ENCODE measurements around the gene GPHN. TPM values are rescaled to one million over a fixed set of nuclear protein-coding genes. Genes with fewer than 3 reads are reported as not detected.

Gene GPHN
- total and polyA plus RNA-seq, 10 of the 15 experiments (the other 5 are each of a cell fraction or from before 2014, with no cell fraction given) = 22.3 to 48.8 (median 33.1) TPM

- ATAC-seq = no peak
- in situ Hi-C loops (cut with MboI) (no loop called here), intact Hi-C loops (cut with micrococcal nuclease; ENCODE audit: unreplicated experiment) (no loop called here)
- DNase-seq (ENCODE audit: low read depth, low spot score) = no peak
- no peaks in the 10 kb centered on the region for H4K20me1 ChIP-seq (ENCODE audit: control insufficient read depth, insufficient read depth)
- no peak overlapping the region for H3K27ac ChIP-seq (ENCODE audit: control insufficient read depth, insufficient read depth)
- no peaks in the 10 kb centered on the region for H3K27me3 ChIP-seq (replicated peaks in 1 of 2; ENCODE audit: control insufficient read depth in 2 of 2, insufficient read depth in 2 of 2, low read length in 1 of 2)
- no peak overlapping the region for H2AFZ ChIP-seq (ENCODE audit: control insufficient read depth, low read depth, low read length)
- ChIA-PET CTCF (no interaction called here), RAD21 (ENCODE audit: unreplicated experiment) (no interaction called here), SMC1A (ENCODE audit: uncharacterized antibody, unreplicated experiment) (no interaction called here), POLR2A (no interaction called here)
- no peak overlapping the region for H3K9ac ChIP-seq (ENCODE audit: control insufficient read depth, insufficient read depth, low read length)
- H3K9me3 ChIP-seq (replicated peaks; ENCODE audit: control insufficient read depth, insufficient read depth, low read length) = peaks cover 17% of the 10 kb centered on the region; the same call in 2 of the 3 replicates
- H3K4me2 ChIP-seq (ENCODE audit: control insufficient read depth, insufficient read depth) = no peak overlapping the region
- BruUV-seq (replicated peaks) = no TSS peak
- no peaks in the 10 kb centered on the region; a peak in 1 of 4 replicates for H3K36me3 ChIP-seq (ENCODE audit: control insufficient read depth in 2 of 2, insufficient read depth in 2 of 2, low read length in 1 of 2)
- no peak for FAIRE-seq
- H3K4me1 ChIP-seq (ENCODE audit: control insufficient read depth, insufficient read depth, low read length) = peaks cover 2% of the 10 kb centered on the region; the same call in 1 of the 2 replicates
- WGBS (ENCODE audit: insufficient coverage, insufficient replicate concordance, low lambda C conversion rate, missing lambda C conversion rate) = 96% methylated on average over 7 of the region's 9 CpGs
- TF ChIP-seq ZNF384 (IDR thresholded peaks at IDR 0.05; ENCODE audit: borderline replicate concordance, low read depth, low read length) (no peak), SREBF1 (IDR thresholded peaks at IDR 0.05; ENCODE audit: low read length) (no peak), CHD4 (IDR thresholded peaks at IDR 0.05) (no peak), RAD51 (IDR thresholded peaks at IDR 0.05) (no peak), HDGF (IDR thresholded peaks at IDR 0.05) (no peak), CHD2 (IDR thresholded peaks at IDR 0.05; ENCODE audit: borderline replicate concordance, low read depth, low read length) (no peak), IRF4 (IDR thresholded peaks at IDR 0.05; ENCODE audit: low read depth, low read length) (no peak), BCL11A (IDR thresholded peaks at IDR 0.05; ENCODE audit: low read depth, low read length) (no peak)
- peaks cover 8% of the 10 kb centered on the region for H3K79me2 ChIP-seq (ENCODE audit: control insufficient read depth, insufficient read depth, low read length)
- no peak overlapping the region for H3K4me3 ChIP-seq
Observed at GRCh38 chr14:66596241-66596985, 88.5 kb downstream of the GPHN start.

DNA sequence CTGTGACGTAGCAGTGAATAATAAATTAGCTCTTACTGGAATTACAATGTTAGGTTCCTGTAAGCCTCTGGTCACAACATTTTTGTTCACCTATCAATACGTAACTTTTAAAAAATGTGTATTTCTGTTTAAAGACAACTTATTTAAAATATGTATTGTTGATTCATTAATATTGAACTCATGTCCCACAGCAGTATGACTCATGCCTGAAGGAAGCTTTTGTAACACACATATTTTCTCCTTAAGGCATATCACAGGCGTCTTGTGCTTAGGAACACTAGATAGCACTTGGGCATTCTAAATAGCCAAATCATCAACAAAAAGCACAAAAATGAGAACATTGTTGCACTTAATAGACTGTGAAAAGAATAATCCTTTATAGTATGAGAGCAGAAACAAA is 92.5 kb downstream of the GPHN start:
- 100% methylated on average over 3 of the region's 3 CpGs for WGBS (ENCODE audit: insufficient coverage, insufficient replicate concordance, low lambda C conversion rate, missing lambda C conversion rate)
- Histone ChIP-seq H3K4me1 (ENCODE audit: control insufficient read depth, insufficient read depth, low read length) (peaks cover 7% of the 10 kb centered on the region; the same call in 1 of the 2 replicates), H3K9ac (ENCODE audit: control insufficient read depth, insufficient read depth, low read length) (no peak overlapping the region), H3K9me3 (replicated peaks; ENCODE audit: control insufficient read depth, insufficient read depth, low read length) (peaks cover 15% of the 10 kb centered on the region; the same call in 2 of the 3 replicates), H4K20me1 (ENCODE audit: control insufficient read depth, insufficient read depth) (no peaks in the 10 kb centered on the region), H3K4me3 (no peak overlapping the region), H3K79me2 (ENCODE audit: control insufficient read depth, insufficient read depth, low read length) (peaks cover 22% of the 10 kb centered on the region), H2AFZ (ENCODE audit: control insufficient read depth, low read depth, low read length) (no peak overlapping the region), H3K4me2 (ENCODE audit: control insufficient read depth, insufficient read depth) (no peak overlapping the region), H3K27me3 (replicated peaks in 1 of 2; ENCODE audit: control insufficient read depth in 2 of 2, insufficient read depth in 2 of 2, low read length in 1 of 2) (no peaks in the 10 kb centered on the region), H3K27ac (ENCODE audit: control insufficient read depth, insufficient read depth) (no peak overlapping the region), H3K36me3 (ENCODE audit: control insufficient read depth in 2 of 2, insufficient read depth in 2 of 2, low read length in 1 of 2) (no peaks in the 10 kb centered on the region; a peak in 1 of 4 replicates)
- DNase-seq (ENCODE audit: low read depth, low spot score) (no peak), ATAC-seq (no peak), FAIRE-seq (no peak)
- ChIA-PET RAD21 (ENCODE audit: unreplicated experiment) (no interaction called here), POLR2A (no interaction called here), SMC1A (ENCODE audit: uncharacterized antibody, unreplicated experiment) (interaction anchor here (0.8 to 1.1 kb wide), 3 partner anchors 62 to 98 kb away, joined by 3 to 5 read pairs (median 3); partner anchors contain the start of gene GPHN), CTCF (no interaction called here)
- in situ Hi-C loops (cut with MboI) = no loop called here
- intact Hi-C loops (cut with micrococcal nuclease; ENCODE audit: unreplicated experiment) = loop anchor here (5.0 kb wide), 1 partner anchor 93 kb away; the partner anchor contains the start of gene GPHN
- BruUV-seq (replicated peaks) = no TSS peak
- no peak for TF ChIP-seq SMARCA5 (IDR thresholded peaks at IDR 0.05)
- no peak for TF ChIP-seq CBFB (IDR thresholded peaks at IDR 0.05; ENCODE audit: low read depth)
- no peak for TF ChIP-seq ZBED1 (IDR thresholded peaks at IDR 0.05; ENCODE audit: borderline replicate concordance)
- no peak for TF ChIP-seq FOXM1 (IDR thresholded peaks at IDR 0.05; ENCODE audit: low read depth, low read length)
- TF ChIP-seq RCOR1 (conservative IDR thresholded peaks at IDR 0.05; ENCODE audit: low read depth, low read length) = no peak
- no peak for TF ChIP-seq IRF3 (IDR thresholded peaks at IDR 0.05)
- no peak for TF ChIP-seq EZH2 (IDR thresholded peaks at IDR 0.05; ENCODE audit: borderline replicate concordance, control insufficient read depth, low read depth, low read length)
- no peak for TF ChIP-seq IRF5 (IDR thresholded peaks at IDR 0.05; ENCODE audit: borderline replicate concordance)
- TF ChIP-seq TBL1XR1 (IDR thresholded peaks at IDR 0.05; ENCODE audit: low read depth, low read length) = no peak
